DMS 273 (cell line): ENCODE measurements around the gene ANKRD36C.
"Not testable (repeated sequence)": the region's sequence is repeated elsewhere in the genome, so short reads cannot be mapped to it uniquely, and the experiment has no call there.

Source experiments
- DNase-seq: peaks from one replicate; lab custom pipeline; 2025; ENCODE audit not compliant: unreplicated experiment; lab: John Stamatoyannopoulos, UW

The ANKRD36C gene

DNA sequence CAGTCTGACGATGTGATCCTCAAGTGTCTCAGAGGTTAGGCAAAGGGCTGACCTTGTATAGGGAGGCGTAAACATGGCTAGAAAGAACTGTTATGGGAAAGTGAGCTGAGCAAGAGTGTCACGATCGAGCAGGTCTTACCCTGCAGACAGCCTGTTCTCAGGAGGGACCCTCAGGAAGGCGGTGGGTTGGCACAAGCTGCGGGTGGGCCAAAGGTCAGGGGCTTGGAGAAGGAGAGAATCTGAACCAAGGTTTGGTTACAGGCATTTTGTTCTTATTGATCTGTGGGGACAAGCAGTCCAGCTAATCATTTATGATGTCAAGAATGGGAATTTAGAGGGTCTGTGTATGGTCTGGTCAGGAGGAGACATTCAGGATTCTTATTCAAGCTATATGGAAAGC is 16.4 kb upstream of the ANKRD36C start:
- DNase-seq, result not testable (repeated sequence)

DNA sequence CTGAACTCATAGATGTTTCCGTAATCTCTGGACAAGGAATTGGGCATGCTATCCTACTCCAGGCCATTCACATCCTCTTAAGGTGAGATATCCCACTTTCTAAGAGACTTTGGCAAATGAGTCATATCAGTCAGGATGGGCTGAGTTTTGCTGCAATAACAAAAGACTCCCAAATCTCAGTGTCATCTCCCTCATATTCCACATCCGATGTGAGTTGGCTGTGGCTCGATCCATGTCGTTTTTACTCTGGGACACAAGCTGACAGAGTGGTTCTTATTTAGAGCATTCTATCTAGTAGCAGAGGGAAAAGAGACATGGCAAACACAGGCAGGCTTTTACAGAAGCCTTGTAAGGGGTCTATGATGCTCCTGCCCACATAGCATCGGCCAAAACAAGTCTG is 14.6 kb upstream of the ANKRD36C start:
- DNase-seq, result not testable (repeated sequence)

DNA sequence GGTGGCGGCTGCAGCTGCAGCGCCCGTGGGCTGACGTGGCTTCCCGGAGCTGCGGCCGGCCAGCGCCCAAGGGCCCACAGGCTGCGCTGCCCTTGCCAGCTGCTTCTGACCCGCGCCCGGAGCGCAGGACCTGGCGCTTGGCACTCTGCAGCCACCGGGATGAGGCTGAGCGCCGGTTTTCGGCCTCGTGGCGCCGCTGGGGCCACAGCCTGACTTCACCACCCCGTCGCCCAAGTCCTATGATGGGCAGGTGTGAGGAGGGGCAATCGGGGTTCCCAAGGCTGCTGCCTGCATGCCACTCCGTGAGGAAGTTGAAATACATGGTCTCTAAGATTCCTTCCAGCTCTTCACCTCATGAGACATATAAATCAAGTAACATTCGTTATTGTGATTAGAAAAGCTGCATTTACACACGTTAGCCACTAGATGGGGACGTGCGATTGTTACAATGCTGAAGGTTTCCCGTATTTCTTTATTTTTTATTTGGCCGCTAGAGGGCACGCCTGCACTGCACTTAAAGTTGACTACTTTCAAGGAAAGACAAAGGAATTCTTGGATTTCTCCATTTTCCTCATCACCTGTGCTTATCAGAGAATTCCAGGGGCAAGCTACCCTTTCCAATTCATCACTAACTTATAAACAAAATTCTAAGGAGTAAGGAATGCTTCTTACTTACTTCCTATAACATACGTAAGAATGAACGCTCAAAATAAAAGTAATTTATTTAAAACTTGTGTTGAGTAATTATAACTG is 1.1 kb upstream of the ANKRD36C start:
- not testable (repeated sequence) for DNase-seq

DNA sequence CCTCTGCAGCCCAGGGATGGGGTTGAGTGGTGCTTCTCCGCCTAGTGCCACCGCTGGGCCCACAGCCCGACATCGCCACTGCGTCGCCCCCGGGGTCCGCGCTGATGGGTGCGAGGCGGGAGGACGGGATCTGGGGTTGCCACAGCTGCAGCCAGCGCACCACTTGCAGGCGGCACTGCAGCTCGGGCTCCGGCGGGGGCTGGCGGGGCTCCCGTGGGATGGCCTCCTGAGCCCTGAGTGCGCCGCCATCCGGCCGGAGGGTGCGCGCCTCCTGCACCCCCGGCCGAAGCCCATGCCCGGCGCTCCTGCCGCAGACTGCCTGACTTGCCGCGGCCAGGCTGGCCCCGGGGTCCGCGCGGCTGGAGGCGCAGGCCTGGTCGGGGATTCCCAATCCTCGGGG is 478 bp upstream of the ANKRD36C start:
- DNase-seq, result not testable (repeated sequence)

DNA sequence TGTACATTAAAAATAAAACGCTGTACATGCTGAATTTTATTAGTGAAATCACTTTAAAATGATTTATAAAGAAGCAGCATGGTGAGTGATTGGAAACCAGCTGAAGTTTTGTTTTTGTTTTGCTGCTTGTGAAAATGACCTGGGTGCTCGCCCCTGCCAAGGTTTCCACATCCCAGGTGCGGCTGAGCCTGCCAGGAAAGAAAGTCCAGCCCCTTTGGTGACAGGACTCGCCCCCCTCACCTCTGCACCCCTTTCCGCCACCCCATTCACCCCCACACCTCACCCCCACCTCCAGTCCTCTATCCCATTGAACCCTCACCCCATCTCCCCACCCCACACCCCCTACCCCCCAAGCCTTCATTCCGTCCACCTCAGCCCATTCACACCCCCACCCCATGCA is 740 bp downstream of the ANKRD36C start:
- not testable (repeated sequence) for DNase-seq

DNA sequence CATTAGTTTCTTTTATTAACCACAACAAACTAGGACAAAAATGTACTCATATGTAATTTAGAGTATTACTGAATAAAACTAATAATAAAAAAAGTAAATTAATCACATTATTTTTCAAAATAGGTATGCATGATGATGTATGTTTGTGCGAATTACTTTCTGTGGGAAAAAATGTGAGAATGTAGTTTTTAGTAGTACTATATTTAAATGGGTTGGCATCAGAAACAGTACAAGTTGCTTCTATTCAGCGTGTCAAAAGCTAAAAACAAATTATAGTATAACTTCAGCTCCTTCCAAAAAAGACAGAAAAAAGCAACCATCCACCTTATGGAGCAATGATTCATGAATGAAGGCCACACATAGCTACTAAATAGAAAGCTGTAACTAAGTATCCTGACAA is 40.0 kb downstream of the ANKRD36C start:
- not testable (repeated sequence) for DNase-seq

DNA sequence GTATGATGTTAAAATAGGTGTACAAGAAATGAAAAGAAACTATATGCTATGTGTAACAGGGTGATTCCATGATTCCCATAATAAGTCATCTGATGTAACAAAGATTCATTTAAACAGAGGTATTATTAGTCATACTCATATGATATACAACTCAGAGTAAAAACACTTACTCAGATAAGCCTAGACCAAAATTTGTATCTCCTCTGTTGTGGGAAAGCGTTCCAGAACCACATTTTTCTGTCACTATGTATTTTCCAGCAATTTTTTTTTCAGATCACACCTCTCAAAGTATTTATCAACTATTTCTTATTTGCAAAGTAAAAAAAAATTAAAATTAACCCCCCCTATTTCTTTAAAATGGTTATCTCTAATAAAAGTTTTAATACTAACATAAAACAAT is 43.6 kb downstream of the ANKRD36C start:
- not testable (repeated sequence) for DNase-seq

DNA sequence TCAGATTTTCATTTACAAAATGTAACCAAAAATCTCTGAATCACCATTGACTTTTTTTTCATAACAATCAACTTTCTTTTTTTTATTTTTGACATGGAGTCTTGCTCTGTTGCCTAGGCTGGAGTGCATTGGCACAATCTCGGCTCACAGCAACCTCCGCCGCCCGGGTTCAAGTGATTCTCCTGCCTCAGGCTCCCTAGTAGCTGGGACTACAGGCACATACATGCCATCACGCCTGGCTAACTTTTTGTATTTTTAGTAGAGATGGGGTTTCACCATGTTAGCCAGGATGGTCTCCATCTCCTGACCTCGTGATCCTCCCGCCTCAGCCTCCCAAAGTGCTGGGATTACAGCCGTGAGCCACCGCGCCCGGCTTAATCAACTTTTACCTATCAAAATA is 51.7 kb downstream of the ANKRD36C start:
- not testable (repeated sequence) for DNase-seq

DNA sequence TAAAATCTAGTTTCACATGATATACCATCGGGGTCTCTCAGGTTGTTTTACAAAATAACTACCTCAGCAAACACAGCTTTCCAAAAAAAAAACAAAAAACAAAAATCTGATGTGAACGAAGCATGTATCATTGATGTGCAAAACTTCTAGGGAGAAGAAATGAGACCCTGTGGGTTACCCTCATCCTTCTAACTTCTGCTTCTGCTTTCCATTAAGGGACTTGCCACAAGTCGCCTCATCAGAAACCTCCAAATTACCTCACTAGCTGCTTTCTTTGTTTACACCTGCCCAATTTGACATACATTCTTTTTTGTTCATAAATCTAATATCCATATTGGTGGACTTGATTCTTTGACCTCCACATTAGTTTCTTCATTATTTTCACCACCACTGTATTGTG is 60.9 kb downstream of the ANKRD36C start:
- not testable (repeated sequence) for DNase-seq

DNA sequence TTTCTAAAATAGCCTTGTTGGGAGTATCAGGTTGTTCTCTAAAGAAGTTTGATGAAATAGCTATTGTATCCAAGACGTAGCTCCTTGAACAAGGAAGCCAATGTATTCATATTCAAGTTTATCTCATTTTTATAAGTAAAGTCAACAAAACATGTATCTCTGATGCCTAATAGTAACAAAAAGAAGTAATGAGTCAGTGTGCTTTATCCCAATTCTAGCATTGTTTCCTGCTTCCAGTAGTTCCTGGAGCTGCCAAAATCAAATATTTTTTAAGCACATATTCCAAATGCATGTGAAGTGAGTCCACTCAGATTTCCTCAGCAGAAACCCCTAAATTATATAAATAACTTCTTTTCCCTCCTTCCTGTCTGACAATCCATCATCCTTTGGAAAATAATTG is 74.6 kb downstream of the ANKRD36C start:
- DNase-seq, result not testable (repeated sequence)

DNA sequence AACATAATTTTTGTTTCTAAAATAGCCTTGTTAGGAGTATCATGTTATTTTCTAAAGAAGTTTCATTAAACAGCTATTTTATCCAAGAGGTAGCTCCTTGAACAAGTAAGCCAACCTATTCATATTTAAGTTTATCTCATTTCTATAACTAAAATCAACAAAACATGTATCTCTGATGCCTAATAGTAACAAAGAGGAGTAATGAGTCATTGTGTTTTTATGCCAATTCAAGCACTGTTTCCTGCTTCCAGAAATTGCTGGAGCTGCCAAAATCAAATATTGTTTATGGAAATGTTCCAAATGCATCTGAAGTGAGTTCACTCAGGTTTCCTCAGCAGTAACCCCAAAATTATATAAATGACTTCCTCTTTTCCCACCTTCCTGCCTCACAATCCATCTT is 76.5 kb downstream of the ANKRD36C start:
- DNase-seq, result not testable (repeated sequence)

DNA sequence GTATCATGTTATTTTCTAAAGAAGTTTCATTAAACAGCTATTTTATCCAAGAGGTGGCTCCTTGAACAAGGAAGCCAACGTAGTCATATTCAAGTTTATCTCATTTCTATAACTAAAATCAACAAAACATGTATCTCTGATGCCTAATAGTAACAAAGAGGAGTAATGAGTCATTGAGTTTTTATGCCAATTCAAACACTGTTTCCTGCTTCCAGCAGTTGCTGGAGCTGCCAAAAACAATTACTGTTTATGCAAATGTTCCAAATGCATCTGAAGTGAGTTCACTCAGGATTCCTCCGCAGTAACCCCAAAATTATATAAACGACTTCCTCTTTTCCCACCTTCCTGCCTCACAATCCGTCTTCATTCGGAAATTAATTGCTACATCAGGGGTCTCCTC is 80.2 kb downstream of the ANKRD36C start:
- not testable (repeated sequence) for DNase-seq

DNA sequence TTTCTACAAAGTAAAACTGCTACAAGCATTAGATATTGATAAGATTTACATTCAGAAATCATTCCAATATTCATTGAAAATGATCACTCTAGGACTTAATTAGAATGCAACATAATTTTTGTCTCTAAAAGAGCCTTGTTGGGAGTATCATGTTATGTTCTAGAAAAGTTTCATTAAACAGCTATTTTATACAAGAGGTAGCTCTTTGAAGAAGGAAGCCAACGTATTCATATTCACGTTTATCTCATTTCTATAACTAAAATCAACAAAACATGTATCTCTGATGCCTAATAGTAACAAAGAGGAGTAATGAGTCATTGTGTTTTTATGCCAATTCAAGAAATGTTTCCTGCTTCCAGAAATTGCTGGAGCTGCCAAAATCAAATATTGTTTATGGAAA is 97.2 kb downstream of the ANKRD36C start:
- not testable (repeated sequence) for DNase-seq

DNA sequence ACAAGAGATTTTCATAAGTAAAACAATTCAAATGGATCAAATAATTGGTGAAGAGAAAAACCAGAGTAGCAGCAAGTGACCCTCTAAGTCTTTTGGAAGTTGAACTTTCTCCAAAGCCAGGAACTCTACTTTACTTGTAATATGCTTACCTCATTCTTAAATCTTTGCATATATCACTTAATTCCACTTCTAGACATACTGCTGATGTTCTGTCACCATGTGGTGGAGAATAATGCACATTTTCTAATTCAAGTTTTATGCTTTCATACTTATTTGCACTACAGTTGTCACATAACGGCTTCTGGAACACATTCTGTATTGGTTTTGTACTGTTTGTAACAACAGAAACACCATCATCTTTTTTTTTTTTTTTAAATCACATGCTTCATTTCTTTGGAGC is 123.7 kb downstream of the ANKRD36C start:
- DNase-seq, result not testable (repeated sequence)

DNA sequence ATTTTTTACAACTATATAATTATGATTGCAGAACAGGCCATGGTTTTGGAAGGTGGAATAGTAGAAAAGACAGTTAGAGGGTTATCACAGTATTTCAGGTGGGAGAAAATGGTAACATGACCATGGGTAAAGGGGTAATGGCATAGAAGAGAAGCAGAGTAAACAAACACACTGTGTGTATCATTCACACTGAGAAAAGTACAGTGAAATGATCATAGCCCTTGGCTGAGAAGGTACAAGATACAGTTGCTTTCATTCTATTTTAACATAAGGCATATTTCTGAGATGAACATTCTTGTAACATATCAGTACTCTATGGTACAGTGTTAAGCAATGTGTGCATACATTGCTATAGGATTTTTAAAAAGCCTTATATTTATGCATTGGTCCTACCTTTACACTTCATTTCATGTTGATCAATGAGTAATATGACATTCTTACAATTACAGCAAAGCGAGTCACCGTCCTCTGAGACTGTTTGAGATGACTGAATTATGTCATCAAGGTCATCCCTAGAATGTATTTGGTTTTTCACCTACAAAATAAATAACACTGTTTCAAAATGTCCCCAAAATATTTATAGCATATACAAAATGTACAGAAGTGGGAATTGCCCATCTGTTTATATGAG is 124.5 kb downstream of the ANKRD36C start:
- DNase-seq, result not testable (repeated sequence)

DNA sequence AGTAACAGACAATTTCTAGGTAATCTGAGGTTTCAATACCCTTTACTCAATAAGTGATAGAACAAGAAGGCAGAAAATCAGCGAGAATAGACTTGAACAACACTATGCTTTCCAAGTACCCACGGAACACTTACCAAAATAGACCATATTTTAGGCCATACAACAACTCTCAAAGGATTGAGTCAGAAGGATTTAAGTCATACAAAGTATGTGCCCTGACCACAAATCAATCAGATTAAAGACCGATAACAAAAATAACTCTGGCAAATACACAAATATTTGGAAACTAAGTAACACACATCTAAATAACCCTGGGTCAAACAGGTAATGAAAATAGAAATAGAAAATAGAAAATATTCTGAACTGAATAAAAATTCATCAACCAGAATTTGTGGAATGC is 129.5 kb downstream of the ANKRD36C start:
- DNase-seq, result not testable (repeated sequence)

DNA sequence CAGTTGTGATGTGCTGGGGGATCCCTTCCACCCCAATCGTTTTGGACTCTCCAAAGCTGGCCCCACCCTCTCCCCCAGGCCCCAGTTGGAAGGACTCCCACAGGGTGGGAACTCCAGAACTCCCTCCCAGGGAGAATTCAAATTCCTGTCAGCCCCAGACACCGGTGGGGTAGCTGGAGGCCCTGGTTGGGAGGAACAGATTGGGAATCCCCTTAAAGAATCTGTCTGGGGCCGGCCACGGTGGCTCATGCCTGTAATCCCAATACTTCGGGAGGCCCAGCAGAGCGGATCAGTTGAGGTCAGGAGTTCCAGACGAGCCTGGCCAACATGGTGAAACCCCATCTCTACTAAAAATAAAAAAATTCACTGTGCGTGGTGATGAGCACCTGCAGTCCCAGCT is 155.5 kb downstream of the ANKRD36C start:
- no peak for DNase-seq

DNA sequence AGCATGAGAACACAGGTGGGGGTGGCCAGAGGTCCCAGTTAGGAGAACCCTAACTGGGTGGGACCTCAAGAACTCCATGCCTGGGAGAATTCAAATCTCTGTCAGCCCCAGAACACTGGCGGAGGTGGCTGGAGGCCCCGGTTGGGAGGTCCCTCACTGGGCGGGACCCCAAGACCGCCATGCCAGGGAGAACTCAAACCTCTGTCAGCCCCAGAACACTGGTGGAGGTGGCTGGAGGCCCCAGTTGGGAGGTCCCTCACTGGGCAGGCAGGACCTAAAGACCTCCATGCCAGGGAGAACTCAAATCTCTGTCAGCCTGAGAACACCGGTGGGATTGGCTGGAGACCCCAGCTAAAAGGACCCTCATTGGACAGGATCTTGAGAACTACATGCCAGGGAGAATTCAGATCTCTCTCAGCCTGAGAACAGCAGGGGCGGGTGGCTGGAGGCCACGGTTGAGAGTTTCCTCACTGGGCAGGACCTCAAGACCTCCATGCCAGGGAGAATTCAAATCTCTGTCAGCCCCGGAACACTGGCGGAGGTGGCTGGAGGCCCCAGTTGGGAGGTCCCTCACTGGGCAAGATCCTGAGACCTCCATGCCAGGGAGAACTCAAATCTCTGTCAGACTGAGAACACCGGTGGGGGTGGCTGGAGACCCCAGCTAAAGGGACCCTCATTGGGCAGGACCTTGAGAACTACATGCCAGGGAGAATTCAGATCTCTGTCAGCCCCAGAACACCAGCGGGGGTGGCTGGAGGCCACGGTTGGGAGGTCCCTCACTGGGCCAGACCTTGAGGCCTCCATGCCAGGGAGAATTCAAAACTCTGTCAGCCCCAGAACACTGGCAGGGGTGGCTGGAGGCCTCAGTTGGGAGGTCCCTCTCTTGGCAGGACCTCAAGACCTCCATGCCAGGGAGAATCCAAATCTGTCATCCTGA is 157.3 kb downstream of the ANKRD36C start:
- DNase-seq, result not testable (repeated sequence)

DNA sequence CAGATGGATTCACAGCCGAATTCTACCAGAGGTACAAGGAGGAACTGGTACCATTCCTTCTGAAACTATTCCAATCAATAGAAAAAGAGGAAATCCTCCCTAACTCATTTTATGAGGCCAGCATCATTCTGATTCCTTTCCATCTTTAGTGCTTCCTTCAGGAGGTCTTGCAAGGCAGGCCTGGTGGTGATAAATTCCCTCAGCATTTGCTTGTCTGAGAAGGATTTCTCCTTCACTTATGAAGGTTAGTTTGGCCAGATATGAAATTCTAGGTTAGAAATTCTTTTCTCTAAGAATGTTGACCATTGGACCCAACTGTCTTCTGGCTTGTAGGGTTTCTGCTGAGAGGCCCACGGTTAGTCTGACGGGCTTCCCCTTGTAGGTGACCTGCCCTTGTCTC is 167.4 kb downstream of the ANKRD36C start:
- DNase-seq, result not testable (repeated sequence)

DNA sequence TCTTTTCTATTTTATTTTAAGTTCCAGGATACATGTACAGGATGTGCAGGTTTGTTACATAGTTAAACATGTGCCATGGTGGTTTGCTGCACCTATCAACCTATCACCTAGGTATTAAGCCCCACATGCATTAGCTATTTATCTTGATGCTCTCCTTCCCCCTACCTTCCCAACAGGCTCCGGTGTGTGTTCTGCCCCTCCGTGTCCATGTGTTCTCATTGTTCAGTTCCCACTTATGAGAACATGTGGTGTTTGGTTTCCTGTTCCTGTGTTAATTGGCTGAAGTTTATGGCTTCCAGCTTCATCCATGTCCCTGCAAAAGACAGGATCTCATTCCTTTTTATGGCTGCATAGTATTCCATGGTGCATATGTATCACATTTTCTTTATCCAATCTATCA is 174.1 kb downstream of the ANKRD36C start:
- DNase-seq, result not testable (repeated sequence)

DNA sequence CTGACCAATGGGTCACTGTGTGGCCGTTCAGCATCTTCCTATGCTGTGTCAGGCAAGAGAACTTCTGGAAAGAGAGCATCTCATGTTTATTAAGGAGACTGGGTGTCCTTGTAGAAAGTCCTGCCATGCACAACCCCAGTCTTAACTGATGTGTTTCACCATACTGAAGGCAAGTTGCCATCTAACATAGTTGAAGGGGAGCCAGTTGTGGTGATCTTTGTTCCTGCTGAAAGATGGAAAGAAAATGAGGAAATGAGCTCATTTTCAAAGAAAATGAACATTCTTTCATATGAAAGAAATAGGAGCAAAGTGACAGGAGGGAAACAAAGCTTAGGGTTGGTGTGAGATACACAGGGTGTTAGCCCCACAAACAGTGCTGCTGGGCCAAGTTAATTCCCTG is 178.3 kb downstream of the ANKRD36C start:
- DNase-seq, result not testable (repeated sequence)
